Measurements from ENCODE around the gene TSPAN9.
"Not testable (repeated sequence)": the region's sequence is repeated elsewhere in the genome, so short reads cannot be mapped to it uniquely, and the experiment has no call there.

The TSPAN9 gene

DNA sequence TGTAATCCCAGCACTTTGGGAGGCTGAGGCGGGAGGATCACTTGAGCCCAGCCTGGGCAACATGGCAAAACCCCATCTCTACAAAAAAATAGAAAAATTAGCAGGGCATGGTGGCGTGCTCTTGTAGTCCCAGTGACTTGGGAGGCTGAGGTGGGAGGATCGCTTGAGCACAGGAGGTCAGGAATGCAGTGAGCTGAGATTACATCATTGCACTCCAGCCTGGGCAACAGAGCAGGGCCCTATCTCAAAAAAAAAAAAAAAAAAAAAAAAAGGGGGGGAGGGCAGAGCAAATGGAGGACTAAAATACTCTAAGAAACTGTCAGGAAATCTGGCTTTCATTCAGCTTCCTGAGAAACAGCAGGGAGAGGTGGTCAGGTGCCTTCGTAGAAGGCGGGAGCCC is 31.7 kb upstream of the TSPAN9 start:
- no peak for DNase-seq

DNA sequence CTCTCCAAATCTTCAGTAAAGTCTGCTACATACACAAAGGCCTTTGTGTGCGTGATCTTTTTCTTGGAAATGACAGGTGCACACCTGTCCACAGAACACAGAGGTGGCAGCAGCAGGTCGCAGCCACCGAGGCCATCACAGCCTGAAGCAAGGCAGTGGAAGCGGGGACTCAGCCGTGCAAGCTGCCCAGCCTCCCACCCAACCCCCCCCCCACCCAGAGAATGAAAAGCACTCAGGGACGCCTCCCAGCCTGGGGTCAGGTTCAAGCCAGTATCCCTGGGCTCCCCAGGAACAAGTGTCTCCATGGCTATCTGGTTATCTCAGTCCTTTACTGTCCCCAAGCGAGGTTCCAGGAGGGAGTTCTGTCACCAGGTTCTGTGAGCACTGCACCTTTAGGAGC is 31.2 kb upstream of the TSPAN9 start:
- DNase-seq = no peak

DNA sequence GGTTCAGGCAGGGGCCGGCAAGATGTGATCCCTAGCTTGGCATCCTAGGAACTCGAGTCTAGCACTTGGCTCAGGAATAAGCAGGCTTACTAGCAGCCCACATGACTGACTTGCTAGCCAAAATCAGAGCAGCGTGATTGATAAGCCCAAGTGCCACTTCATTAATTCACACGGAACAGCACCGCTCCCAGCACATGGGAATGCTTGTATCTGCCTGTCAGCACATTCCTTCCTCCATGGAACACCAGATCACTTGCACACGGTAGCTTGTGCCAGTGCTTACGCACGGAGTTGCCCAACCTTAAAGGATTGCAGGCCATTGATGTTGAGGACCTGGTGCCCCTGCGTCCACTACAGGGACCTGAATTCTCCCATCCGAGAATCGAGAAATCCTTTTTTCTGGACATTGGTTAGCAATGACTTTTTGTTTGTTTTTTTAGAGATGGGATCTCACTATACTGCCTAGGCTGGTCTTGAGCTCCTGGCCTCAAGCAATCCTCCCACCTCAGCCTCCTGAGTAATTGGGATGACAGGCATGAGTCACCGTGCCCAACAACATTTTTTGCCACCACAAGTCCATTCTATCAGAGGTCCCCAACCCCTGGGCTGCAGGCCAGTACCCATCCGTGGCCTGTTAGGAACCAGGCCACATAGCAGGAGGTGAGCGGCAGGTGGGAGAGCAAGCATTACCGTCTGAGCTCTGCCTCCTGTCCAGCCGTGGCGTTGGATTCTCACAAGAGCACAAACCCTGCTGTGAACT is 30.6 kb upstream of the TSPAN9 start:
- DNase-seq = no peak

DNA sequence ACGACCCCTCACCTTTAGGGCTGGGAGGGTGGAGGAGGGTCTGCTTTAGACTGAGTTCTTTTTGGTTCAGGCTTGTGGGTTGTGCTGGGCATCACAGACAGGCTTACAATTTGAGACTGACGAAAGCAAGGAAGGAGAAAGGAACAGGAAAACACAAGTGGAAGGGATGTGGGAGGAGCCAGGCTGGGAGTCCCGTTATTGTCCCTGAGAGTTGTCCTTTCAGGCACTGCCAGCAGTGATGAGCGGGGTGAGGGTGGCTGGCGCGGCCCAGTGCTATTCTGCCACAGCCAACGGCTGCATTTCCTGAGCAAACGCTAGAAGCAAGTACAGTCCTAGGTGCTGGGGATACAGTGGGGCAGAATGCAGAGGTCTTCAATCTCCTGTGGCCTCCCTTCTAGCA is 29.2 kb upstream of the TSPAN9 start:
- peak in 1 of 2 experiments; percentile 13 for DNase-seq

DNA sequence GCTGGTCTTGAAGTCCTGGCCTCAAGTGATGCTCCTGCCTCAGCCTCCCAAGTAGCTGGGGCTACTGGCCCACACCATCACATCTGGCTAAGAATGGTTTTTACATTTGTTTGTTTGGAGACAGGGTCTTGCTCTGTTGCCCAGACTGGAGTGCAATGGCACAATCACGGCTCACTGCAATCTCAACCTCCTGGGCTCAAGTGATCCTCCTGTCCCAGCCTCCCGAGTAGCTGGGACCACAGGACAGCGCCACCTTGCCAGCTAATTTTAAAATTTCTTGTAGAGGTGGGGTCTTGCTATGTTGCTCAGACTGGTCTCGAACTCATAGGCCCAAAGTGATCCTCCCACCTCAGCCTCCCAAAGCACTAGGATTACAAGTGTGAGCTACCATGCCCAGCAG is 28.6 kb upstream of the TSPAN9 start:
- DNase-seq = no peak

DNA sequence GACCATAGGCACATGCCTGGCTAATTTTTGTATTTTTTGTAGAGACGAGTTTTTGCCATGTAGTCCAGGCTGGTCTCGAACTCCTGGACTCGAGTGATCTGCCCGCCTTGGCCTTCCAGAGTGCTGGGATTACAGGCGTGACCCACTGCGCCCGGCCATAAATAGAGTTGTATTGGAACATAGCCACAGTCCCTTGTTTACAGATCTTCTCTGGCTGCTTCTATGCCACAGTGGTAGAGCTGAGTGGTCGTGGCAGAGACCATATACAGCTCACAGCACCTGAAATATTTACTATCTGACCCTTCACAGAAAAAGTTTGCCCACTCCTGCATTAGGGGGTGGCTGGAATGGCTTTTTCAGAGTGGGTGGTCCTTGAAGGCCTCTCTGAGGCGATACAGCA is 28.0 kb upstream of the TSPAN9 start:
- no peak for DNase-seq

DNA sequence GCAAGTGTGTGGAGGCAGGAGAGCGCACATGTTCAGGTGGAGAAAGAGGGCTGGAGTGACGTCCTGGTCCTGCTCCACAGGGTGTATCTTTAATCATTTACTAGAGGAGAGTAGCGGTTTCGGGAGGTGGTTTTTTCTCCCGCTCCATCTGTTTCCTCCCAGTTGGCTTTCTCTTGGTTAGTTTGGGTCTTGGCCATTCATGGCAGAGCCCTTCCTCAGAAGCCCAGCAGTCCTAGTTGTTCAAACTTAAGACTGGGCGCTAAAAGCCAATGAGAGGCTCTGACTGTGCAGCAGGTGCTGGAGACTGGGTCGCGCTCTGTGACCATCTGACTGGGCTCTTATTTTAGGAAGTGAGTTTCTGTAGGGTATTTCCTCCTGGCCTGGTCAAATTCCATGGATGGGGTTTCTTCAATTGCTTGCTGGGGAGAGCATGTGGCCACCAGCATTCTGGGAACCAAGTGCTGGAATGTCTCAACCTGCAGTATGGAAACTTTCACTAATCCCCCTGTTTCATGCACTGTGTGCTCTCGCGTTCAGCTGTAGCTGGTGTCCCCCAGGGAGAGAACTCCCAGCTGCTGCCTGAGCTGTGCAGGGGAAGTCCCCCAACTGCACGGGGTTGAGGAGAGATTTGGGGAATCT is 27.4 kb upstream of the TSPAN9 start:
- DNase-seq = no peak

DNA sequence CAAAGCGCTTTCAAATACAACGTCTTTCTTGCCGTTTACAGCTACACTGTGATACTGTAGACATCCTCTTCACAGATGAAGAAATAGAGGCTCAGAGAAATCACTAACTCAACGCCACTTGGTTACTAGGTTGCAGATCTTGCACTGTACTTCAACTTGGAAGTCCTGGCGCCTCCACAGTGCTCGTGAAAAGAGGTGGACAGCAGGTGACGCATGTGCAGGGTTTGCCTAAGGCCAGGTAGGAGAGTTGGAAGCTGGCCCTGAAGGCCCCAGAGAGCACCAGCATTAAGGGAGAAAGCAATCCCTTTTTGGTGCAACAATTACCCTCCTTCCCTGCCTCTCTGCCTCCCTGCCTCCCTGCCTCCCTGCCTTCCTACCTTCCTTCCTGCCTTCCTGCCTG is 22.8 kb upstream of the TSPAN9 start:
- no peak for DNase-seq

DNA sequence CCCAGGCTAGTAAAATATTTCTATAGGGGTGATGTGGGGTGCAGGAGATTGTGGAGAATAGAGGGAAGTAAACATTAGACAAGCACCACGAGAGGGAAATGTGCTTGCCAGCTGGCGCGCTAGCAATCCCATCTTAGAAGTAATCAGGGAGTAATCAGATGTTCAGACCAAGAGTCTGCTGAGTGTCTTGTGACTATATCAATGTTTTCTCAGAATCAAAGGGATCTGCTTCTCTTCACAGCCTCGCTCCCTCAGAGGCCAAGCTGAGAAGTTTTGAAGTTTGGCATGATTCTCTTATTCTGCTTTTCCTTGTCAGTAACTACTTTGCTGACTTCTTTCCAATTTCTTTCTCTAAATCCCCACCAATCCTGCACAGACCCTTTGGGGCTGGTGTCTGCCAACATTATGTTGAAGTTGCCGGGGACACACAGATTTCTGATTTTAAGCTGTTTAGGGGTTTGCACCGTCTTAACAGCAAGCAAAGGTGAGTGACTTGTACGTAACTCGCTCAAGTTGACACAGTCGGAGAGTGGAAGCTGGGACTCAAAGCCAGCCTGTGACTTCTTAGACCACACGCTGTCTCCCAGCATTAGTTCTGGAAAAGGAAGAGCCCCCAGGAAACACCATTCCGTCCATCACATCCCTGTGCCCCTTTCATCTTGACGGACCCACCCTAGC is 22.0 kb upstream of the TSPAN9 start:
- DNase-seq = no peak

DNA sequence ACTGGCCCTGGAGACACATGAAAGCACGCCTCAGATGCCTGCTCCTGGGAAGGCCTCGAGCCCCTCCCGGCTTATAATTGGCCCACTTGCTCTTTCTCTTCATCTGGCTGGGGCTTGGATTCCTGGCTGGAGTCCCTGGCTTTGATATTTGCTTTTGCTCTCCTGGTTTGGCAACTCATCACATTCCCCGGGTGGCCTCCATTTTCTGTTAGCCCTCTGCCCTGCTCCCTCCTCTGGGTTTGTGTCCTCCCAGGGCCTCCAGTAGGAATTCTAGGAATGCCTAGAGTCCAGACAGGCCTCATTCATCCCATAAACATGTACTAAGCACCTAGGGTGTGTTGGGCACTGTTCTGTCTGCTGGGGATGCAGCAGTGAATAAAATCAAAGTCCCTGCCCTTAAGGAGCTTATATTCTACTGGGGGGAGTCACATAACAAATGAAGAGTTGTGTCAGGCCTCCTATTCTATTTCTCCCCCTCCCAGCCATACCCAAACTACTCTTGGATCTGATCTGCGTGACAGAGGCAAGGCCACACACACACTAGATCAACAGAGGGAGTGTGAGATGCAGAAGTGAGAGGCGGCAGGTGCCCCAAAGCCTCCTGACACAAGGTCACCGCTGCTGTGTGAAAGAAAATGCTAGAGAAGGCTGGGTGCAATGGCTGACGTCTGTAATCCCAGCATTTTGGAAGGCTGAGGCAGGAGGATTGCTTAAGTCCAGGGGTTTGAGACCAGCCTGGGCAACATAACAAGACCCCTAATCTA is 21.3 kb upstream of the TSPAN9 start:
- DNase-seq = no peak

DNA sequence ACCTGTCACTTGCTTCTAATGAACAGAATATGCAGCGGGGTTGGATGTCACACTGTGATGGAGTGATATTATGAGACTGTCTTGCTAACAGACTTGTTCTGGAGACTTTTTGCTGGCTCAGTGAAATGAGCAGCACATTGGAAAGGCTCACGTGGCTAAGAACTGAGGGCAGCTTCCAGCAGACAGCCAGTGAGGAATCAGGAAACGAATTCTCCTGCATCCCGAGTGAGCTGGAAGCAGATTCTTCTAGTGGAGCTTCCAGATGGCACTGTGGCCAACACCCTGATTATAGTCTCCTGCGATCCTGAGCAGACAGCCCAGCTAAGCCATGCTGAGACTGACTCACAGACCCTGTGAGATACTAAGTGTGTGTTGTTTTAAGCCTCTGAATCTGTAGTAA is 16.1 kb upstream of the TSPAN9 start:
- DNase-seq = no peak

DNA sequence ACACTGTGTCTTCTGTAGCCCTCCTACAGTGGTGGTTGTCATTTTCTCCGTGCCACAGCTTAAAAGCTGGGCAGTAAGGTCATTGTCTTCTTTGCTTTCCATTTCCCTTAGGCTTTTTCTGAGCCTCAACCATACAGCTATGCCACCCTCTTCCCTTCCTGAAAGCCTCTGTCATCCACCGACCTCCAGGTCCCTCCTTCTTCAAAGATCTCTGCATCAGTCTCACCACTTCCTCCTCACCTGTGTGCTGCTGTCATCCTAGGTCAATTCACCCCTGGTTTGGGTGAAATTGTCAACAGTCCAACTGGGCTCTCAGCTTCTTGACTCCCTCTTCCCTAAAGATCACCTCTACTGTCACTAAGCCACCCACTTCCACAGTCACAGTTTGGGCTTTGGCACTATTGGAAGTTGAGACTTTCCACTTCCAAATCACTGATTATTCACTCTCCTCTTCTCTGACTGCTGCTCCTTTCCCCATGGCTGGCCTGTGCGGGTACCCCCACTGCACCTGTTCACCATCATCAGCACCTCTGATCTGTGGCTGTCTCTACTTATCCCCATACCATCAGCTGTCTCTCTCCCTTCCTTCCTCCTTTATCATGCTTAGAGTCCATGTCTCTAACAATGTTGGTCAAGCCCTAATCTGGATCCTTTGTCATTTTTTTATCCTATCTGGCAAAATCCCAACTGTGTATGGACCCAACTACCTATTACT is 15.5 kb upstream of the TSPAN9 start:
- no peak for DNase-seq

DNA sequence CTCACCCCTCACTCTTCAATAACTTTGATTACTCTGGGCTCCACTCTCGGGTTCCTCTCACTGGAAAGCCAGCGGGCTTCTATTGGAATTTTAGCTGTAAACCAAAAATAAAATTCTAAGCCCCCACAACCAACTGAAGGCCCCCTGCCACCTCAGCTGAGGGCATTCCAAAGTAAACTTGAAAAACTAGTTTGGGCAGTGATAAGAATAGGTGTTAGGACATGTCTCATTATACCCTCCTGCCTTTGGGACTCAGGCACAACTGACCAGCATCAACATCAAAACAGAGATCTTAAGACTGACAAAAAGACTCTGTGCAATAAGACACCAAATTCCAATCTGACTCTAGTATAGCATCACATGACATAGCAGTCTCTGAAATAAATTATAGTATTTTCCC is 11.9 kb upstream of the TSPAN9 start:
- no peak for DNase-seq

DNA sequence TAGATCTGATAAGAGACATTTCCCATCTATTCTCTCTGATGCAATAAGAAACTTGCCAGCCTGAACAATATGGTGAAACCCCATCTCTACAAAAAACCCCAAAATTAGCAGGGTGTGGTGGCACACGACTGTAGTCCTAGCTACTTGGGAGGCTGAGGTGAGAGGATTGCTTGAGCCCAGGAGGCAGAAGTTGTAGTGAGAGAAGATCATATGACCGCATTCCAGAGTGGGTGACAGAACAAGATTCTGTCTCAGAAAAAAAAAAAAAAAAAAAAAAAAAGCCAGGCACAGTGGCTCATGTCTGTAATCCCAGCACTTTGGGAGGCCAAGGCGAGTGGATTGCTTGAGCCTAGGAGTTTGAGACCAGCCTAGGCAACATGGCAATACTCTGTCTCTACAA is 11.3 kb upstream of the TSPAN9 start:
- DNase-seq = not testable (repeated sequence)

DNA sequence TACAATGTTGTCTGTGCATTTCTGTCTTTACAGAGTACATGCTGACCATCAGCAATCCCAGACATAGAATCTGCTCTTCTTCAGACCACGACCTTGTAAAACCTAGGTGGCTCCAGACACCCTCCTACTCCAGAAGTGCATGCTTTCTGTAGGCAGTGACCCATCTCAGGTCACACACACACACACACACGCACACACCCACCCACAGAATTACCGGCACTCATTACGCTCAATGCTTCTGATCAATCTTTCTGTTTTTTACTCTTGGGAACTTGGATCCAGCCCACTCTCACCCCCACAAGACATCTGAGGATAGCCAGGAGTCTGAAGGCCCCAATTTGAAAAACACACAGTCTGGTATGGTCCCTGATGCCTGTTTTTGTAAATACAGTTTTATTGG is 7.5 kb upstream of the TSPAN9 start:
- no peak for DNase-seq

DNA sequence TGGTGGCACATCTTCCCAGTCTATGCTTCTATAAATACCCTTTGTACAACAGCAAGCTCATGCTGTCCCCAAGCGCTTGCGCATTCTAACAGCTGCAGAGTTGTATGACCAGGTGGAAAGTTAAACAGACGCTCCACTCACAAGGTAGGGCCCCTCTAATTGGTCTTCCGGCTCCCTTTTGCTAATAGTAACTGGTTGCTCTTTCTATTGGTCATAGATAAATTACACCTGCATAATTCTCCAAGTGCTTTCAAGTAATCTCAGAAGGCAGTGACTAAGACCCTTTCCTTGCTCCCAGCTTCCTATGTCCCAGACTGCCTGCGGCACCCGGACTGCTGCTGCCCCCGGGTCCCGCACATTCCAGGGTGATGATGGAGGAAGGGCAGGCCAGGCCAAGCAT is 6.1 kb upstream of the TSPAN9 start:
- peak; percentile 15 to 55 for DNase-seq

DNA sequence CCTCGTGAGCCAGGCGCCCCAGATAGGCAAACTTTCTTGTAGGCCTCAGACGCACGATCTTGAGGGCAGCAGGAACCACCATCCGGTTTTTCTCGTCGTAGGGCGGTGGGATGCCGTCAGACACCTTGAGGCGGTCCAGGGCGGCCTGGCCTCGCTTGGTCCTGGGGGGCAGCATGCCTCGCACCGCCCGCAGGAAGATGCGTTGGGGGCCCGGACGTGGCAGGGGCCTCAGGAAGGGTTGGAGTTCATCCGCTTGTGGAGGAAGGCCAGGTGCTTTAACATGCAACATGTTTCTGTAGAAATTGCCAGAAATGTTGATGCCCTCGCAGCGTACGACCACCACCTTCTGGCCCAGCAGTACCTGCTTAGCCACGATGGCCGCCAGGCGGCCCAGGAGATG is 5.5 kb upstream of the TSPAN9 start:
- no peak for DNase-seq

DNA sequence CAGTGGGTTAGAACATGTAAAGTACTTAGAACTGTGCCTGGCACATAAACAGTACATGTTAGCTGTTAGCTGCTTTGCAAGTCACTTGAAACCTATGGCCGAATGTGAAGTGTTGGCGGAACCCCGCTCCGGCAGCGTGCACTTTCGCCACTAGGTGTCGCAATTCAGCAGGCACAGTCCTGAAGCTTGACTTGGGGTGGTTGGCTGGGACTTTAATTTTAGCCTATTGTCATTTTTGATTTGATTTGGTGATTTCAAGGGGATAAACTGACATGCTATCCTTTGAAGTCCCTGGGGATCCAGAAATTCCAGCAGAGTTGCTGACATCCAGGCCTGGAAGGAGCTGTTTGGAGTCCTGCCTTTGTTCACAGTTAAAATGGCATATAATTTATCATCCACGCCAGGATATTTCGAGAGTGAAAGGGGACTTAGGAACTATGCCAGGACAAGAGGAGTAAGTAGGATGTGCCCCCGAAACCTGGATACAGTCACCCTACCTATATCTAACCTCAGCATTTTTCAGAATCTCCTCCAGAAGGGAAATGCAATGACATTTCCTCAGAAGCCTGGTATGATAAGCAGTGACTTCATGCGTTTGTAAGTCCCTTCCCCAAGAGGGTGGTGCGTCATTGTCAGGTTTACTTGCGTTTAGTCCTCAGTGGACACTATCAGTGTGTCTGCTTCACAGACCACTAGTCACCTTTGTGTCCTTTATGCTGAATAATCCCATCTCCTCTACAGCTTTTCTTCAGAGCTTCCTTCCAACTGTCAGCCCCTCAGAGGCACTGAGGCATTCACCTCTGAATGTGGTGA is 3.5 kb upstream of the TSPAN9 start:
- peak in 1 of 2 experiments; percentile 29 for DNase-seq

DNA sequence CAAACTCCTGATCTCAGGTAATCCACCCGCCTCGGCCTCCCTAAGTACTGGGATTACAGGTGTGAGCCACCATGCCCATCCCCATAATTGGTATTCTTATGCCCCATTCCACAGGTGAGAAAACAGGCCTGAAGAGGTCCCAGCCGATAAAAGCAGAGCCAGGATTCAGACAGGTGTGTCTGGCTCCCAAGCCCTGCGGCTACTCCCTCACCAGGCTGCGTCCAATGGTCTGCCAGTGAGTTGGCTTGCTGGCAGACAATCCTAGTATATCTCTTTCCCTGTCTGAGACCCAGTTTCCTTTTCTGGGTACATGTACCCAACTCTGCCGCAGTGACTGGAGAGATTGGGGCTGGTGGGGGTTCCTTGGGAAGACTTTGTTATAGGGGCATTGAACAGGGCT is 1.9 kb upstream of the TSPAN9 start:
- DNase-seq = no peak

DNA sequence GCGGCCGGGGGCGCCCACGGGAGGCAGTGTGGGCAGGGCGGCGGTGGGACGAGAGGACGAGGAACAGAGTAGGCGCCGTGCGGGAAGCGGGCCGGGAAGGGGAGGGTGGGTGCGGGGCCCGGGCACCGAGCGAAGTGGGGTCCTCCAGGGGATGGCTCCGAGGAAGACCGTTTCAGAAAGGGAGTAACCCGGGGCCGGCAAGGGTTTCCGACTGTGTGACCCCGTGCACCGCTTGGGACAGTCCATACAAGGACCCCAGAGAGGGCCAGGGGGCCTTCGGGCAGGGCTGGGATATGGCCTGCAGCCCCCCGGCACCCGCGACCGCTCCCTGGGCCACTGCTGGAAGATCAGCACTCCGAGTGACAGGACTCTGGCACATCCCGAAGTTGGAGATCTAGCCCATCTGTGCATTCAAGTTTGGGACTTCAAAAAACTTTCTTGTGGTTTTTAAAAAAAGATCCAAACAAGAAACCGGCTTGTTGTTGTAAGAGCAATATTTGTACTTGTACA is 448 bp downstream of the TSPAN9 start:
- DNase-seq = no peak

DNA sequence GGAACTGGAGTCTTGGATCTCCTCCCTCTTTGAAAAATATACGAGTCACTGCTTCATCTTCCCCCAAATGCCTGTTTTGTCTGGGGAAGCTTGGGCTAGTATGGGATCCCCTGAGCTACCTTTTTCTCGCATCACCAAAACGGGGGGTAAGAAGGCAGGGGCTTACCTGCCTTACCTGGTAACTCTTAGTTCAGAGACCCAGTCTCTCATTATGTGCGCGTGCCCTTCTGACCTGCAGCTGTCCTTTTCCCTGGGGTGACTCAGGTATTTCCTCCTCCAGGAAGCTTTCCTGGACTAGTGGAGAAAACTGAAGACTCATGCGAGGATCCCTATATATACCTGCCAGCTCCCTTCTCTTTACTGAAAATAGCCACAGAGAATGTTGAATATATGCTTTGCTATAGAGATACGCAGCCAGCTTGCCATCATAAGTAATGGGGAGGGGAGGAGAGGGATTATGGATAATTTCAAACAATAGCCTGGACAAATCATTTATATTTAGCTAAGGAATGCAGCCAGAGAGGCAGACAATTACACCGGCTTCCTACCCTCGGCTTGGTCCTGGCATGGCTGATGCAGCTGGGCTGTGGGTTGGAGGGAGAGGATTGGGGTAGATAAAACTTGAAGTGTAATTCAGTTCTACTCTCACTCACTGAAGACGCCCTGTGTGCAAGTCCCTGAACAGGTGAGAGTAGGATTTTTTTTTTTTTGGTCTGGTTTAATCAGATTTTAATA is 1.1 kb downstream of the TSPAN9 start:
- no peak for DNase-seq

Data from SHP77 (cell line).